HG03196 (cell line): ENCODE results near the gene PNLIPRP2.

Source experiments
- ATAC-seq: cut with Tn5 transposase; IDR thresholded peaks from one replicate; pipeline ENCODE4 v1.9.1; 2021; ENCODE audit not compliant: unreplicated experiment

PNLIPRP2 gene

DNA sequence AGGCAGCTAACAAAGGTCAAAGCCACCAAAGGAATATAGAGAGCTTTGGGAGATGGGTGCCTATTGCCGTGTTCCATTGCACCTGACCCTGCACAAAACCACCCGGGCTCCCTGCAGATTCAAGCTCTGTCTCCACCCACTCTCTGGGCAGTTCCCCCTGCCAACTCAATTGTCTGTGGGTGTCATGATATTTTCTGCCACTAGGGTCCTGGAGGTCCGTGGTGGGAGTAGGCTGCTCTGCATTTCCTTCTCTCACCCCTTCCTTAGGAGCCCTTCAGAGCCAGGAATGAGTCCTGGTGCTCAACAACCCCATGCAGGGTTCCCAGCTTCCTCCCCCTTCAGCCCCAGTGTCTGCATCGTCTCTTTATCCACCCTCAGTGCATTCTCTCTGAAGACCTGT is 34.1 kb downstream of the PNLIPRP2 start:
- no peak for ATAC-seq

DNA sequence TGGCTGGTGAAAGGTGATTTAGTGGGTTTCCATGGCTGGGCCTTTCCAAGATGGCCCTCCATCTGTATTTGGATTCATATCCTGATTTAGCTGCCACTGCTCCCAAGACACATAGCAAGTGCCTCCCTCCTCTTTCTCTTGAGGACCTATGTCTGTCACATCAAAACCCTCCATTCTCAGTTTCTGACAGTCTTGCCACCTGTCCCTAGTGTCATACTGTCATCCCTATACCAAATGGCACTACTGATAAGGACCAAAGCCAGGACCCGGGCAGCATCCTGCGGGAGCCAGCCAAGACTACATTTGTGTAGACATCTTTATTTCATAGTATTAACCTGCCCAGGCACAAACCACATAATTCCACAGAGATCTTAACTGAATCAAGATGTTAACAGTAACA is 34.8 kb downstream of the PNLIPRP2 start:
- no peak for ATAC-seq

DNA sequence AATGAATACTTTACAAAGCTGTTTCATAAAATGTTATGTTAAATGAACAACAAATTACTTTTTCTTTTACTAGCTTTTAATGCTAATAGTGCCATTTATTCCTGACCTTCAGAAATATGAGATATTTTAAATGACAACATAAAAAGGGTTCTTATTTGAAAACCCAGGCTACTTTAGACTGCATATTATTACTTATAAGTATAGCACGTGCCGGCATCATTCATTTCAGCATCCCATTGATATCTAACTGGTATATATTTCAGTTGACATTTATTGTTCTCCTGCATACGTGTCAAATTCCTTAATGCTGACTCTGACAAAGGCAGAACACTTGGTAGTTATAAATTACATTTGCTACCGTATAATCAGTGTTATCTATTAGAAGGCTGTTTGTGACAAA is 35.3 kb downstream of the PNLIPRP2 start:
- no peak for ATAC-seq

DNA sequence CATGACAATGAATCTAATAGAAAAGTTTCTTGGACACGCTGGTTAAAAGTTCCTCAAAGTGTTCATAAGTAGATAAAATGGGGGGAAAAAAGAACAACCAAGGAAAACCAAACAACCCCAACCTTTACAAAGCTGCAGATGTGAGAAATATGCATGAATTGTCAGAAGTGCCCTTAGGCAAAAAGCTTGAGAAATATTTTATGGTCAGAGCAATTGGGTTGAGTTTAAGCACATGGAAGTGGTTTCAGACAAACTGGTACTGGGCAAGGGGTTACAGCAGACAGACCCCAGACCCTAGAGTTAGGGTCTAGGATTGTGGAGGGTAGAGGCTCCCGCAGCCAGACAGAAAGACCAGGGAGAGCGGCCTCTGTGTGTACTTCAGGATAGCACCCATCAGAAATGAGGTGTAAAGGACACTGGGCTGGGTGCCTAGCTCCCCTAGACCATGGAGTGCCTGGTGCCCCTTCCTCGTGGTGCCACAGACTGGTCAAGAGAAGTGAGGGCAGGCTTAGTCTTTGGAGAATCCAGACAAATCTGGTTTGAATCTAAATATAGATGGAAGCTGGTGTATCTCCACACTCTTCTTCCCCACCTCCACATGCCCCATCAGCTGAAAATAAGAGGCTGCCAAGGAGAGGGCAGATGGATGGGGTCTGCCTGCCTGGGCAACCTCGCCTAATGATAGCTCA is 37.3 kb downstream of the PNLIPRP2 start:
- ATAC-seq = no peak

DNA sequence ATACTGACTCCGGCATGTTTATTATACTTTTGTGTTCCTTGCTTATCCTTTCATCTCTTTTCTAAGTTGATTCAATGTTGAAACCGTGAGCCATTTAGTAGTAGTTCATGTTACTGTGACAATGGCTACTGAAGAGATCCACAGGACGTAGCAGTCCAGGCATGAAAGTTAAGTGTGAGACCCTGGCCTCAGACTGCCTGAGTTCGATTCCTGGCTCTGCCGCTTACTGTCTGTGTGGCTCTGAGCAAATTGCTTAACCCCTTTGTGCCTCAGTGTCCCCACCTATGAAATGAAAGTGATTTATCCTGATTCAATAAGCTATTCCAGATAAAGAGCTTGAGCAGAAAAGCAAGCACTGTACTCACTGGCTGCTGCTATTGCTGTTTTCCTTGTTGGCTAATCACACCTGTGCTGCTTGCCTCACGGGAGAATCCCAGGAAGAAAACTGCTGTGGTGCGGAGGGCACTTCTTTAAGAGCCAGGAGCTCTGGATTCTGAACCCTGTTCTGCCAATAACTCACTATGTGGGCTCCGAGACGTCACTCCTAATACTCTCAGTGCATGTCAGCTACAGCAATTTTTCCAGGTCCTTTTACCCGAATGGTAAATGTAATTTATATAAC is 38.4 kb downstream of the PNLIPRP2 start:
- ATAC-seq = no peak

DNA sequence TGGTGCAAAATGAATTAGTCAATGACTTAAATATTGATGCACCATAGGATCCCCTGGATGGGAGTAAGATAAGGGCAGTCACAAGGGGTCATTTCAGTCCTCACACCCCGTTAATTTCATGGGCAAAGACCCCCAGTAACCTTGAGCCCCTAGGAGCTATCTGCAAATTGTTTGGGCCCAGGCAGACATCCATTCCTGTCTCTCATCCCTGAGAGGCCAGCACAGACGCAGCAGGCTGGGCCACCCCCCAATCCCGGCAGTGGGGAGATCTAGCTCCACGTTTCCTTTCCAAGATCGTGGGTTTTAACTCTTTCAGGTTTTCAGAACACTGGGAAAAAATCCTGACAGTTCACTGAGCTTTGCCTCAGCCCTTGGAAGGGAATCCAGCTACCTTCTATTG is 40.1 kb downstream of the PNLIPRP2 start:
- no peak for ATAC-seq

DNA sequence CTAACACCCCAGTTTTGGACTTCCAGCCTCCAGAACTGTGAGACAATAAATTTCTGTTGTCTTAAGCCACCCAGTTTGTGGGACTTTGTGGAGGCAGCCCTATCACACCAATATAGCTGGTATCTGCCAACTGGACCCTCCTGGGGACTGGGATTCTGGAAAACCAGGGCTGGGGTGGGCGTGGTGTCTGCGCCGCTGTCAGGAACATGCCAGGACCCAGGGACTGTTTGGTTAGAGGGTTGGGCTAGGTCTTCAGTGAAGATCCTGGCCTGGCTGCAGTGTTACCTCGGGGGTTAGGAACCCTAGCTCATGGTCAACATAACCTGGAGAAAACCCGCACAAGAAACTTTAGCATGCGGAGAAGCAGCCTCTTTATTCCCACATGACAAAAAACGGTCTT is 42.6 kb downstream of the PNLIPRP2 start:
- no peak for ATAC-seq

DNA sequence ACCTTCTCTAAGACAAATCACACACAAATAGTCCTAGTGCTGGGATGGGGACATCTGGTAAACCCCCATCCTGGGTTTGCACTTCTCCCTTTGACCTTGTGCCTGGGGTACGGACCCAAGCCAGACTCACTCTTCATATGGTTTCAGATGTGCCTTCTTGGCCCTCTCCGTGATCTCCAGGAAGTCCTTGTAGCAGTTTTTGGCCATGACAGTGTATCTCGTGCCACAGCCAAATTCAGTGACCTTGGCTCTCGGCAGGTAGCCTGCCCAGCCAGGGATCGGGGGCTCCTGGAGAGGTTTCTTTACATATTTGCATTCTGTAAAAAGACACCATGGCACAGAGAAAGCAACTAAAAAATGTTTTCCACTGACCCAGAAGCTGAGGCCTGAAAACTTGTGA is 43.9 kb downstream of the PNLIPRP2 start:
- ATAC-seq = no peak

DNA sequence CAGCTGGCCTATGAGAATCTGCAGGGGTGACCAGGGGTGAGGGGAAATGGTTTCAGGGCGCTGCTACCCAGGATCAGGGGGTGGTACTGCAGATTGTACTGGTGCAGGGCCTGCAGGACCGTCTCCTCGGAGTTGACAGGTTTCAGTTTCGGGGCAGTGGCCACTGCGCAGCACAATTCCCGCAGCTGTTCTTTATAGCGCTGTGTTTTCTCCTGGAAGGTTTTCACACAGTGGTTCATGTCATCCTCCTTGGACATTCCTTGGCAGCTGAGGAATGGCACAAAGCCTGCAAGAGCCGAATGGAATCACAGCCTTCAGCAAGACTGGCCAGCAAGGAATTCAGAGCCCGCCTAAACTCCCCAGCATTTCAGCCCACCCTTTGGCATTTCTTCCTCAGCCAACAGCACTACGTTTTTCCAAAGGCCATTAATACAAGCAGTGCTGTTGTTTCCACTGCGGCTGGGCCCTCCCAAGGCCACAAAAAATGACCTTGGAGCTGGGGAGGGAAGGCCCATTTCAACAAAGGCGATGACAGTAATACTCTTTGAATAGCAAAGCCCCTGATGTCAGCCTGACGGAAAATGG is 44.9 kb downstream of the PNLIPRP2 start:
- ATAC-seq = no peak

DNA sequence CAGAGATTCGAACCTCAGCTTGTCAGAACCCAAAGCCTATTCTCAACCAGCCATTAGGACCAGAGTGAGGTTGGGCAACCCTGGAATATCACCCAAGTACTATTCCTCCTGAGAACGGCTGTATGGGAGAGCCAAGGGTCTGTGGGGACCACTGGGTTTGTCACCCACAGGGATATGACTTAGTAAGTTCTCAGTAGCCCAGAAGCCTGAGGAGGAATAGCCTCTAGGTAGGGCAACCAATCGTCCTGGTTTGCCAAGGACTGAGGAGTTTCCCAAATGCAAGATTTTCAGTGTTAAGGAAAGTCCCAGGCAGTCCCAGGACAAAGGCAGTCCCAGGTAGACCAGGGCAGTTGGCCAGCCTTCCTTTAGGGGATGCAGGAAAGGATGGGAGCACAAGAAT is 46.7 kb downstream of the PNLIPRP2 start:
- ATAC-seq = no peak

DNA sequence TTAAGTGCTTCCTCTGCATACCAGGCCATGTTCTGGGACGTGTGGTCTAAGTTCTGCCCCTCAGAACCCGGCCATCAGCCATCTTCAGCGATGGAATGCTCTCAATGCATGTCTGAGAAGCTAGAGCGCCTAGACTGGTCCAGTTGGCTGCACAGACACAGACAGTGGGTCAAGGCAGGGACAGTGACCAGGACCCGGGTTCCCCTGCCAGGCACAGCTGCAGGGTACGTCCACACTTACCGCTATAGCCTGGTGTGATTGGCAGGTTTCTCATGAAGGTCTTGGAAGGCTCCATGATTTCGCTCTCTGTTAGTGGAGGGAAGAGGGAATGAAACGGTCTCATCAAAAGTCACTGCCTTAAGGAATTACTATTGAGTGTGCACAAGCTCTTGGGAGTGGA is 47.3 kb downstream of the PNLIPRP2 start:
- no peak for ATAC-seq

DNA sequence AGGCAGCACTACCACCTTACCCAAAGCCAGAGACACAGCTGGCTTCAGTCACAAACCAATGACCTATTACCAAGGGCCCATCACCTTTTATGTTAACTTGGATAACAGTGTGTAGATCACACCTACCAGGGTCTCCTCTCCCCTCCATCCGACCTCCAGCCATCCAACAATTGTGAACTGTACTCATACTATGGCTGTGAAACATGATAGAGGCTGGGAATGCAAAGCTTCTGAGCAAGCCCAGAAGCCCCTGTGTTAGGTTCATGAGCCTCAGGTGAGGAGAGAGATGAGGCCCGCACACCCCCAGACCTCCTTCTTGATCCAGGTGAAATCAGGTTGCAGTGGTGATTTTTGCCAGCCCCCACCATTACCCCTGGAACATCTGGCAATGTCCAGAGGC is 47.7 kb downstream of the PNLIPRP2 start:
- ATAC-seq = no peak

DNA sequence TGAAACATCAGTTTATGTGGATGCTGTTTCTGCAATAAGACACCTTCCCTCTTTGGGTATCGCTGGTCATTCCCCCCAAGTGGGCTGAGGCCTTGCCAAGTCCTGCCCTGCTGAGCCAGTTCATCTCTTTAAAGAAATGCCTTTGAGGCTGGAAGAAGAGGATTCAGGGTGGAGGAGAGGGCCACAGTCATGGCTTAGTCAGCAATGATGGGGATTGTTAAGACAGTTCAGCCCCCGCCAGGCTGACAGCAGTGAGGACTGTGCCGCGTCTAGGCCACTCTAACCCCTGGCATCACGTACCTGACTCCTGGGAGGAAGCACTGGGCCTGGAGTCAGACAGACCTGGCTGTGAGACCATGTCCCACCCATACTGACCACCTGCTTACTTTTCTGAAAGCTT is 48.3 kb downstream of the PNLIPRP2 start:
- no peak for ATAC-seq

DNA sequence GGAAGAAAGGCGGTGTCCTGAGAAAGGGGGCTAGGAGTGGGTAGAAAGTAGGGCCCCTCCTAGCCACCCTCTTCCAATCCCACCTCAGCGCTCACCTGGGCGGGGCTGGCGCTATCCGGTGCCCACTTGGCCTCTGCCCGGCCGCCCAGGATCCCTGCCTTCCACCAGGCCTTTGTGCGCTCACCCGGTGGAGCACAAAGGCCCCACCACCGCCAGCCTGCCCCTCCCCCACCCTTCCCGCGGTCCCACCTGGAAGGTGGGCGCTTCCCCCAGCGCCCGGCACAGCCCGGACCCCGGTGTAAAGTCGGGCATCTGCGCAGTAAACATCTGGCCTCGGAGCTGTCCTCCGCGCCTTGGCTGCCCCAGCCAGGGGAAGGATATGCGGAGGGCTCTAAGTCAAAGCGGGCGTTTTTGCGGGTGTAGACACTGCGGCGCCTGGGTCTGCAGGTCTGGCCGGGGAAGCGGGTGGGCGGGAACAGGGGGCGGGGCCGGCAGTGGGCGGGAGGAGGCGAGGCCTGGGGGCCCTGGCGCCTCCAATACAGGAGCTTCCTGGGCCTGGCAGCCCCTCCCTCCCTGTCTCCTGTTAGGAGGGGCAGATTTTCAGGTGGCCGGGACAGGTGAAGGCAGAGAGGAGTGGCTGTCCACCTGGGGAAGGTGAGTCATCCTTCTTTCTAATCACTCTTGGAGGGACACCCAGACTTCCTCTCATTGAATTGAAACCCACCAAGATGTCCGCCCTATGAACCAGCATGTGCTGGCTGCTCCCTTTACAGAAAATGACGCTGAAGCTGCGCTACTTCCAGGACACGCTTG is 49.3 kb downstream of the PNLIPRP2 start:
- no peak for ATAC-seq

DNA sequence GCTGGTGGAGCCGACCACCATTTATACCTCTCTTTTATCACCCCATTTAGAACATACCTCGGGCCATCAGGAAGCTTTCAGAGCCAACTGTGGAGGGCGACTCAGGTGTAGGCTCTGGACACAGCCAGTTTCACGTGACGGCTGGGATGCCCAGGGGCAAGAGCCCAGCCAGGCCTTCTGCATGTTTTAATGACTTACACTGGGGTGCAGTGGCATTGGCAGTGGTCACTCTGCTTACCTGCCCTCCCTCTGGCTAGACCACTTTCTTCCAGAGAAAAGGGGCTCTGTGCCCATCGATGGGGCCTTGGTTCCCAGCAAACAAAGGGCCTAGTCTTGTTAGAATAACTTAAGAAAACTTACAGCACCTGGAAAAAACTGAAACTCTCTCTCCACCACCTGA is 50.0 kb downstream of the PNLIPRP2 start:
- ATAC-seq = no peak

DNA sequence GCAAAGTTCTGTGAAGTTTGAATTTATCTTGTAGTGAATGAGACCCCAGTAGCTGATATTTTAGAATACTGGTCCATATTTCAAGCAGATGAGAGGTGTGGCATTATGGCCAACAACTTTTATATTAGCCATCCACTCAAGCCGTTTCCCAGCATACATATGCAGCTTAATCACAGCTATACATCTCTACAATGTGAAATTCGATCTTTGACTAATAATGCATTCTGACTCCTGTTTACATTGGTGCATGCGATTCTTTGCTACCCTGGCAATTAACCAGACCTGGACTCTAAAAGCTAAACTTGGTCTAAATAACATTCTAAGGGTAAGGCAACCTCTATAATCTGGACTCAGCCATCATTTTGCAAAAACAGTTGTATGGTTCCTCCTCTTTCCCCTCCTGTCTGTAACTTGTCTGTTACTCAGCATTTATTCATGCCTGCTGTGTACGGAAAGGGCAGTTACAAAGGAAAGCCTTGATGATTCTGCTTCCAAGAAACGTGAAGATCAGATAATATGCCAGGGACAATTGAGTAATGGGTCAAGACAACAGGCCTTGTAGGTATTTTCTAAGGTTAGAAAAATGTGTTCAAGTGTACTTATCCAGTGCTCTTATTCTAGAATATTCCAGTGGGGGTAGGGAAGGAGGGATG is 50.6 kb downstream of the PNLIPRP2 start:
- no peak for ATAC-seq

DNA sequence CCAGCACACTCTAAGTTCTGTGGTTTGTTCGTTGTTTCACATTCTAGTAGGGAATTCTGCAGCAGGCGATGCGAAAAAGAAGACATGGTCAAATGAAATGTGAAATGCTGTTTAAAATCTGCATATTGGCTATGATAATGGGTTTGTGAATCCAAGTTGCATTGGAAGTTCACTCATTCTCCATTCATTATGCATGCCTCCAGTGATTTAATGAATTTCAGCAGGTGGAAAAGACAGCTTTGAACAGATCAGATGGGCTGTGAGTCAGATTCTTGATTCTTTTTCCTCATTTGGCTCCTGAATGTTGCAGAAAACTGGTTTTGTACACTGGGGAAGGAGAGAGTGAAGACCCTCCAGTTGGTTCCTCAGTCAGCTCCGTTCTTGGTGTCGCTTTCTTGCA is 52.1 kb downstream of the PNLIPRP2 start:
- ATAC-seq = no peak

DNA sequence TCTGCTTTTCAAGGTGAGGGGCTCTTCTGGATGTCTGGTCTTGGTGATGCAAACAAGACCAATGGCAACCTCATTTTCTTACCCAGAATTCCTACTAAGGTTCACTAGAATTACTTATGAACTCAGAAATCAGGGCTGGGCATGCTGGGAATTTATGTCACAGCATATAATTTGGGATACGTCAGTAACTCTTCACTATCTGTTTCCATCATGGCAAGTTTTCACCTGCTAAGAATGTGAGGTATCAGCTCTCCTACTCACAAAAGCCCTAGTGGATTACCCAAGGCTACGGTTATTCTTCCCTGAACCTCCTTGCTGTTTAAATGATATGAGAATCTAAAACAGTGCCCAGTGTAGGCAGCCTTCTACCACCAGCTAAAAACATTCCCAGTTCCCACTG is 53.1 kb downstream of the PNLIPRP2 start:
- ATAC-seq = no peak

DNA sequence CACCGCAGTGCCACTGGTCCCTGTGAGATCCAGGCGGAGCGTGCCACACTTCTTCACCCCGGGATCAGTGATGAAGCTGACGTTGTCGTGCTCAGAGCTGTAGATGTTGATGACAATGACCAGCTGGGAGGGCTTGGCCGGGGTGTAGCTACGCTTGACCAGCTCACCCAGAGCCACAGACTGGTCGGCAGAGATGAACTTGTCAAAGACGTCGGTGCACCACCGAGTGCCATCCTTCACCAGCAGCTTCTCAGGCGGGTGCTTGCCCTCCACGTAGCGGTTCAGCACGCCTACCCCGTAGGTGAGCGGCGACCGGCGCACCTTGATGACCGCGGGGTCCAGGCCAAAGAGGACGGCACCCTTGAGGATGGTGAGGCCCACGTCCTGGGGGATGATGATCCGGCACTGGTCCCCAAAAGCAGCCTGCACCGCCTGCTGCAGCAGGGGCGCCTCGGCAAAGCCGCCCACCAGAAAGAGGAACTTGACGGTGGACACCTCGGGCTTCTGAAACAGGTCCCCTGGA is 54.2 kb downstream of the PNLIPRP2 start:
- ATAC-seq = no peak

DNA sequence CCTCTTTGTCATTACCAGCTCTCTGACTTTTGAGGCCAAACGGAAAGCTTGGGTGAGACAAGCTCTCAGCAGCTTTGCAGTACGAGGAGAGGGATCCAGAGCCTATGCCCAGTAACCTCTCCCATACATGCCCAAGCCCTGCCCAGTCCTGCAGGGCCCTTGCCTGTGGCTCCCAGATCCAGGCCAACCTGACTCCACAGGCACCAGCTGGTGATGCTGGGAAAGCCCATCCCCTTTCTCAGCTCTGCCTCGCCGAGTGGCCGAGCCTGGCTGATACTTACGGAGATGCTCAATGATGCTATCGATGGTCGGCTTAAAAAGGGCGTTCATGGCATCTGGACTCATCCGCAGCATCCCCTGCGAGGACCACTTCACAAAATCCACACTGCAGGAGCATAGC is 55.4 kb downstream of the PNLIPRP2 start:
- ATAC-seq = no peak

DNA sequence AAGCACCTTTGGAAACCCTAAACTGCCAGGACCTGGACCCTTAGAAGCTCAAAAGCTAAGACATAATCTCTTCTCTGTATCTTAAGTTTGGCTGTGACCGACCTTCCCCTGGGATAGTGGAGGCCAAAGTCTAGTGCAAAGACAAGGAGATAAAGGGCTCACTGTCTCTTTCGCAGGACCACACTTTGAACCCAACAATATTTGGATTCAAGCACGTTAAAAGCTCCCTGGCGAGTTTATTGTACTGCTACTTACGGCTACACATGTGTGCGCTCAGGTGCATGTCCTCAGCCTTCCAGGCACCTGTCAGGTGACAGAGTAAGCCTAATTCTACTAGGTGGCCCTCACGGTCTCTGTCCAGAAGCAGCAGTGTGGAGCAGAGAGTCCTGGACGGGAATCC is 55.9 kb downstream of the PNLIPRP2 start:
- no peak for ATAC-seq
